Neural progenitor cell (in vitro differentiated cells): Measurements from ENCODE around the gene XPNPEP1.
"Not testable (repeated sequence)": the region's sequence is repeated elsewhere in the genome, so short reads cannot be mapped to it uniquely, and the experiment has no call there.

Experiments used
- CTCF ChIP-seq: fragments of 200-600 bp; sonication (generic); IDR thresholded peaks from 2 replicates; pipeline ENCODE4 v1.5.1; 2017; ENCODE audit warnings: antibody characterized with exemption, mild to moderate bottlenecking
- EZH2 ChIP-seq: fragments of 200-600 bp; sonication (generic); IDR thresholded peaks from 2 replicates; pipeline ENCODE4 v1.6.1; 2017; ENCODE audit warnings: antibody characterized with exemption, mild to moderate bottlenecking, moderate library complexity
- EZH2phosphoT487 ChIP-seq: fragments of 200-600 bp; sonication (generic); IDR thresholded peaks from 2 replicates; pipeline ENCODE4 v1.6.1; 2017; ENCODE audit warnings: antibody characterized with exemption

- not testable (repeated sequence) for TF ChIP-seq EZH2, CTCF, EZH2phosphoT487
Measured at GRCh38 chr10:109918707-109919106, 4.6 kb downstream of the XPNPEP1 start.
